Lower lobe of right lung (tissue), 2 donors: Measurements from ENCODE around the gene CSDE1. TPM values are rescaled to one million over a fixed set of nuclear protein-coding genes. Genes with fewer than 3 reads are reported as not detected.

Experiments
- ATAC-seq, 2 donors: fragments of 200-7000 bp; cut with Tn5 transposase; one replicate each; pipeline ENCODE4 v1.9.1; 2020 to 2022; ENCODE audit warnings: mild to moderate bottlenecking in 2 of 2, moderate library complexity in 2 of 2
- DNase-seq: peaks from one replicate; pipeline ENCODE4 v3.0.0-alpha.2; 2020
- H3K27ac ChIP-seq: fragments of 200-600 bp; one replicate; pipeline ENCODE4 v1.8.0; 2022
- H3K27me3 ChIP-seq: fragments of 200-600 bp; one replicate; pipeline ENCODE4 v1.8.0; 2022; ENCODE audit warnings: low read depth
- H3K36me3 ChIP-seq: fragments of 200-600 bp; one replicate; pipeline ENCODE4 v1.8.0; 2022; ENCODE audit warnings: mild to moderate bottlenecking
- H3K4me1 ChIP-seq: fragments of 200-600 bp; one replicate; pipeline ENCODE4 v1.8.0; 2022
- H3K4me3 ChIP-seq: fragments of 200-600 bp; one replicate; pipeline ENCODE4 v1.8.0; 2022; ENCODE audit warnings: mild to moderate bottlenecking
- H3K9me3 ChIP-seq: fragments of 200-600 bp; one replicate; pipeline ENCODE4 v1.8.0; 2022
- intact Hi-C: fragments of 100-400 bp; cut with DNase I; formaldehyde crosslinking; loops from one replicate; pipeline ENCODE4 v1.11.0; 2022
- total RNA-seq: library from RNA; stranded (reverse); fragmentation: NEBNext Ultra II Directional; extraction: Animal tissue kit (Norgen Biotek cat#: 25700); gene quantifications from one replicate; pipeline ENCODE4 v1.2.1, GENCODE V29; 2021
- TF ChIP-seq, protein P1 (sequence below): fragments of 200-600 bp; IDR thresholded peaks from one replicate; pipeline ENCODE4 v1.8.0; 2022; ENCODE audit warnings: antibody characterized with exemption, mild to moderate bottlenecking
- donor health status: DM: no; HTN: yes; CAD: no; lungs with severe emphysema.

CSDE1 gene
- total RNA-seq, 1 donor from 2014 or later = 543 TPM

DNA sequence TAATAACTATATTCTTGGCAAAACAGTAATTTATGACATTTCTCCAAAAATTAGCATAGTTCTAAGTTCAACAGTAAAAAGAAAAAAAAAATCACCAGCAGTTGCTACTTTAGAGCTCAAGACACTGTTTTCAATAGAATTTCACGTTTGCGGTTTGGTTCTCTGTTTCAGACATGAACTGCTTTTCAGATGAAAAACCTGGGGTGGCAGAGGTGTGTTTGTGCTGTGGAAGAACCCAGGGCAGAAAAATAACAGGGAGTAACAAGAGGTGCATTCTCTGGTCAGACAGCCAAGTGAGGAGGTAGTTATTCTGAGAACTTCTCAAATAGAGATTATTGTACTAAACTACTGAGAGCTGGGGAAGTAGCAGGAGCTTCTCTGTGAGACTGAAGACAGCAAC is 50.2 kb downstream of the CSDE1 start:
- H3K36me3 ChIP-seq = peaks cover 78% of the 10 kb centered on the region
- intact Hi-C loops = no loop called here
- H3K4me1 ChIP-seq = no peaks in the 10 kb centered on the region
- TF ChIP-seq, protein P1, sequence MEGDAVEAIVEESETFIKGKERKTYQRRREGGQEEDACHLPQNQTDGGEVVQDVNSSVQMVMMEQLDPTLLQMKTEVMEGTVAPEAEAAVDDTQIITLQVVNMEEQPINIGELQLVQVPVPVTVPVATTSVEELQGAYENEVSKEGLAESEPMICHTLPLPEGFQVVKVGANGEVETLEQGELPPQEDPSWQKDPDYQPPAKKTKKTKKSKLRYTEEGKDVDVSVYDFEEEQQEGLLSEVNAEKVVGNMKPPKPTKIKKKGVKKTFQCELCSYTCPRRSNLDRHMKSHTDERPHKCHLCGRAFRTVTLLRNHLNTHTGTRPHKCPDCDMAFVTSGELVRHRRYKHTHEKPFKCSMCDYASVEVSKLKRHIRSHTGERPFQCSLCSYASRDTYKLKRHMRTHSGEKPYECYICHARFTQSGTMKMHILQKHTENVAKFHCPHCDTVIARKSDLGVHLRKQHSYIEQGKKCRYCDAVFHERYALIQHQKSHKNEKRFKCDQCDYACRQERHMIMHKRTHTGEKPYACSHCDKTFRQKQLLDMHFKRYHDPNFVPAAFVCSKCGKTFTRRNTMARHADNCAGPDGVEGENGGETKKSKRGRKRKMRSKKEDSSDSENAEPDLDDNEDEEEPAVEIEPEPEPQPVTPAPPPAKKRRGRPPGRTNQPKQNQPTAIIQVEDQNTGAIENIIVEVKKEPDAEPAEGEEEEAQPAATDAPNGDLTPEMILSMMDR = no peak
- H3K27ac ChIP-seq = no peak overlapping the region
- no peak for DNase-seq
- no peak for ATAC-seq
- no peaks in the 10 kb centered on the region for H3K27me3 ChIP-seq
- H3K9me3 ChIP-seq = no peaks in the 10 kb centered on the region
- H3K4me3 ChIP-seq = no peak overlapping the region

- DNase-seq (no peak), ATAC-seq (no peak)
- Histone ChIP-seq H3K36me3 (peaks cover 39% of the 10 kb centered on the region), H3K27ac (no peak overlapping the region), H3K4me1 (no peaks in the 10 kb centered on the region), H3K27me3 (no peaks in the 10 kb centered on the region), H3K4me3 (no peak overlapping the region), H3K9me3 (no peaks in the 10 kb centered on the region)
- TF ChIP-seq, protein P1 = no peak
- intact Hi-C loops = no loop called here
Measured at GRCh38 chr1:114703242-114703641, 54.5 kb downstream of the CSDE1 start.

DNA sequence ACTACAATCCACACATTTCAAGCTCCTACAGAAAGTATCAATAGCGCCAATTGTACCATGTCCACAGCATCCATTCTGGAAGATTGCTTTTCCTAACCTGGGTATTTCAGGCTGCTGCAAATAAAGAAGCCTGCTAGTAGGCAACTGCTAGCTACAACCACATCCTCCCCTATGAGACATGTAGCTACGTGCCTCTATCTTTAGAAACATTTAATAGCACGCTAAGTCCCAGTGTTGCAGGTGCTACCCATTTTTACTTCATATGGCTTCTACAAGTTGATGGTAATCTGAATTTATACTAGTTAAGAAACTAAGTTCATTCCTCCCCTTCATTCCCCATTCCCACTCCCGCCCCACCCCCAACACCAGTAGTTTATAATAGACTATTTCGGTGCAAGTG is 55.0 kb downstream of the CSDE1 start:
- TF ChIP-seq, protein P1 = no peak
- Histone ChIP-seq H3K36me3 (peaks cover 34% of the 10 kb centered on the region), H3K4me3 (no peak overlapping the region), H3K4me1 (no peaks in the 10 kb centered on the region), H3K27me3 (no peaks in the 10 kb centered on the region), H3K9me3 (no peaks in the 10 kb centered on the region), H3K27ac (no peak overlapping the region)
- no peak for DNase-seq
- intact Hi-C loops = no loop called here
- no peak for ATAC-seq

DNA sequence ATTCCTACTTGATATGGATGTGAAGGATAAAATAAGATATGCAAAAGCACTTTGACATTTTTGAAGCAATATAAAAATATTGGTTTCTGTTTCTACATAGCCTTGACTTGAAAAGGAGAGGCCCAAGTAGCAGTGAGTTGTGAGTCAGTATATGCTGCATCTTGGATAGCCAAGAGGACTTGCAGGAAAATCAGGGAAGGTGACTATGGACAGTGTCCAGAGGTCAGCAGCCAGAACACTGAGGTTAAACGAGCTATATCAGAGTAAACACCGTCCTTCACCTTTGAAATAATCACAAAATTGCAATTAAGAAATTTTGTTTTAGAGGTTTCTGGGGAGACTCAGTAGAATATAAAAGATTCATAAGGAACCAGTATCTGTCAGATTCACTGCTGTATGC is 55.9 kb downstream of the CSDE1 start:
- Histone ChIP-seq H3K36me3 (peaks cover 26% of the 10 kb centered on the region), H3K4me3 (no peak overlapping the region), H3K4me1 (no peaks in the 10 kb centered on the region), H3K9me3 (no peaks in the 10 kb centered on the region), H3K27ac (no peak overlapping the region), H3K27me3 (no peaks in the 10 kb centered on the region)
- TF ChIP-seq, protein P1 = no peak
- no peak for DNase-seq
- ATAC-seq = no peak
- intact Hi-C loops = no loop called here

DNA sequence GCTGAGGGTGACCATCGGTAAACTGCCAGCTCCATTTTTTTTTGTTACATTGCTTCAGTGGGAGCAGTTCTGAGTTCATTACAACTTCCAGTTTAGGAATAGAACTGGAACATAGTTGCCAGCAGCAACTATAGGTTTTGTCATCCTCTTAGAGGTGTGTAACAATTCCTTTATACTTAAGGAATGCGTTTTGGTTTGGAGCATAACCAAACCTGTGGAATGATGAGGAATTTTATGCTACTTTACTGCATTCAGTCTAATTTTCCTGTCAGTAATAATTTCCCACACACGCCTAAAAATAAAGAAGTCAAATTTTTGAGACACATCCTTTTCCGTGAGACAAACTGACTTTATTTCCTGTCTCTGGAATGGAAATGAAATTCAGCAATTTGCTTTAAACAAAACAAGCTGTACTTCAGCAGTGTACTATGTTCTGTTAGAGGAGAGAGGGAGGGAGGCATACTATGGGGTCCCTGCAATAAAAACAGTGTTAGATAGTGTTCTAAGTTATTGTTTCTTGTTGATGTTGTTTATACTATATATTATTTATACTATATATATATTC is 57.7 kb downstream of the CSDE1 start:
- TF ChIP-seq, protein P1 = no peak
- no peak for ATAC-seq
- intact Hi-C loops = no loop called here
- no peak for DNase-seq
- Histone ChIP-seq H3K4me1 (no peaks in the 10 kb centered on the region), H3K9me3 (no peaks in the 10 kb centered on the region), H3K4me3 (no peak overlapping the region), H3K27ac (no peak overlapping the region), H3K36me3 (peaks cover 8% of the 10 kb centered on the region), H3K27me3 (no peaks in the 10 kb centered on the region)

DNA sequence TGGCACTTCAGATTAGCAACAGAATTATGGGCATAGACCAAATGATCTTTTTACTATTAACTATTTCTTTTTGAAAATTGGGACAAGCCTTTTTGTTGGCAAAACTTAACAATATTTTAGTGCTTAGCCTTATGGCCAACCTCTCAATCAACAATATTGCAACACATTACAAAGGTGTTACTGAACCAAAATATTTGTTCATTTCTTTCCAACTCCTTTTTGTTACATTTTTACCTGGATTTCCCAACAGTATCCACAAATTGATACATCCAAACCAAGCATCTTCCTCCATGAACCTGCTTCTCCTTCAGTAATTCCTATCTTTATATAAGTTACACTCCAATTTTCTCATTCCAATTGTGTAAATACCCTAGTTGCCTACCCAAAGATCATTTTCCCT is 61.0 kb downstream of the CSDE1 start:
- no peaks in the 10 kb centered on the region for H3K36me3 ChIP-seq
- H3K27ac ChIP-seq = no peak overlapping the region
- TF ChIP-seq, protein P1 = no peak
- H3K4me3 ChIP-seq = no peak overlapping the region
- no peaks in the 10 kb centered on the region for H3K27me3 ChIP-seq
- no peaks in the 10 kb centered on the region for H3K4me1 ChIP-seq
- no peak for DNase-seq
- intact Hi-C loops = no loop called here
- H3K9me3 ChIP-seq = no peaks in the 10 kb centered on the region
- ATAC-seq = no peak
